HG03064 (cell line): ENCODE results near the gene LCP1.
"Not testable (repeated sequence)": the region's sequence is repeated elsewhere in the genome, so short reads cannot be mapped to it uniquely, and the experiment has no call there.

Source experiments
- ATAC-seq: cut with Tn5 transposase; IDR thresholded peaks from one replicate; pipeline ENCODE4 v1.9.1; 2021; ENCODE audit warnings: low read depth; ENCODE audit not compliant: unreplicated experiment

The LCP1 gene

GRCh38 chr13:46182491-46182877 lies 507 bp upstream of the LCP1 start:
- no peak for ATAC-seq

- no peak for ATAC-seq
Measured at GRCh38 chr13:46181377-46181839, 569 bp downstream of the LCP1 start.

GRCh38 chr13:46179969-46180763 lies 1.8 kb downstream of the LCP1 start:
- ATAC-seq, result no peak

- no peak for ATAC-seq
Measured at GRCh38 chr13:46179491-46179908, 2.5 kb downstream of the LCP1 start.

GRCh38 chr13:46178821-46179220 lies 3.2 kb downstream of the LCP1 start:
- ATAC-seq, result no peak

GRCh38 chr13:46178143-46178542 lies 3.8 kb downstream of the LCP1 start:
- no peak for ATAC-seq

- ATAC-seq, result peak; percentile 37
Measured at GRCh38 chr13:46176756-46177155, 5.2 kb downstream of the LCP1 start.

- no peak for ATAC-seq
Measured at GRCh38 chr13:46173656-46174055, 8.3 kb downstream of the LCP1 start.

GRCh38 chr13:46172531-46172991 lies 9.4 kb downstream of the LCP1 start:
- ATAC-seq, result no peak

- ATAC-seq, result no peak
Measured at GRCh38 chr13:46171739-46172138, 10.2 kb downstream of the LCP1 start.

- ATAC-seq, result no peak
Measured at GRCh38 chr13:46171217-46171616, 10.8 kb downstream of the LCP1 start.

GRCh38 chr13:46170687-46171086 lies 11.3 kb downstream of the LCP1 start:
- no peak for ATAC-seq

GRCh38 chr13:46170268-46170667 lies 11.7 kb downstream of the LCP1 start:
- no peak for ATAC-seq

GRCh38 chr13:46169758-46170157 lies 12.2 kb downstream of the LCP1 start:
- no peak for ATAC-seq

GRCh38 chr13:46168783-46169182 lies 13.2 kb downstream of the LCP1 start:
- ATAC-seq, result no peak

- ATAC-seq, result no peak
Measured at GRCh38 chr13:46168341-46168740, 13.6 kb downstream of the LCP1 start.

GRCh38 chr13:46166947-46167610 lies 14.9 kb downstream of the LCP1 start:
- no peak for ATAC-seq

GRCh38 chr13:46166224-46166584 lies 15.8 kb downstream of the LCP1 start:
- no peak for ATAC-seq

- peak; percentile 44 for ATAC-seq
Measured at GRCh38 chr13:46165485-46166223, 16.3 kb downstream of the LCP1 start.

GRCh38 chr13:46164661-46165060 lies 17.3 kb downstream of the LCP1 start:
- ATAC-seq, result no peak

GRCh38 chr13:46162741-46163140 lies 19.2 kb downstream of the LCP1 start:
- not testable (repeated sequence) for ATAC-seq
